CD4-positive, alpha-beta memory T cell (primary cell): ENCODE data around the gene KCNA10. TPM values are rescaled to one million over a fixed set of nuclear protein-coding genes. Genes with fewer than 3 reads are reported as not detected.

ENCODE experiments used
- CTCF ChIA-PET: fragments of 350-600 bp; sonication (Branson Sonifier 250); formaldehyde crosslinking; loops from one replicate; lab custom pipeline; 2021; ENCODE audit warnings: inconsistent platforms; ENCODE audit not compliant: partially characterized antibody; lab: Charles Lee
- POLR2A ChIA-PET: fragments of 350-600 bp; sonication (Branson Sonifier 250); formaldehyde crosslinking; loops from one replicate; lab custom pipeline; 2021; ENCODE audit not compliant: partially characterized antibody; lab: Charles Lee
- DNase-seq, 5 donors: peaks; one replicate each; pipeline versions ENCODE4 v3.0.0 to v3.0.0-alpha.2; 2020 to 2022; ENCODE audit warnings: mixed read lengths in 1 of 5
- H3K27ac ChIP-seq: one replicate; pipeline ENCODE4 v1.7.0; 2013; ENCODE audit warnings: low read depth, low read length
- H3K27me3 ChIP-seq: 2 replicates; pipeline ENCODE4 v1.7.0; 2013; ENCODE audit warnings: mild to moderate bottlenecking, low read length, moderate library complexity; ENCODE audit not compliant: insufficient read depth
- H3K36me3 ChIP-seq: 2 replicates; pipeline ENCODE4 v1.7.0; 2013; ENCODE audit warnings: mild to moderate bottlenecking, low read length, moderate library complexity; ENCODE audit not compliant: insufficient read depth
- H3K4me1 ChIP-seq: 2 replicates; pipeline ENCODE4 v1.7.0; 2013; ENCODE audit warnings: mild to moderate bottlenecking, low read length, moderate library complexity; ENCODE audit not compliant: insufficient read depth
- H3K4me3 ChIP-seq, 2 donors: one replicate each; pipeline ENCODE4 v1.7.0; 2013; ENCODE audit warnings: low read length in 2 of 2, mild to moderate bottlenecking in 1 of 2
- H3K9me3 ChIP-seq, 2 donors: one replicate each; pipeline ENCODE4 v1.7.0; 2013; ENCODE audit warnings: low read length in 2 of 2, control low read depth in 1 of 2; ENCODE audit not compliant: control insufficient read depth in 1 of 2
- H3K27ac Mint-ChIP-seq, 7 donors: one replicate each; pipeline ENCODE4 v1.8.0; 2020 to 2021; ENCODE audit warnings: mixed read lengths in 7 of 7, mild to moderate bottlenecking in 6 of 7, inconsistent platforms in 3 of 7, moderate library complexity in 3 of 7
- H3K27me3 Mint-ChIP-seq, 2 donors: one replicate each; pipeline ENCODE4 v1.8.0; 2020 to 2021; ENCODE audit warnings: mixed read lengths in 2 of 2
- H3K36me3 Mint-ChIP-seq, 2 donors: one replicate each; pipeline ENCODE4 v1.8.0; 2020 to 2021; ENCODE audit warnings: mixed read lengths in 2 of 2, inconsistent platforms in 1 of 2, mild to moderate bottlenecking in 1 of 2
- H3K4me1 Mint-ChIP-seq, 4 donors: one replicate each; pipeline ENCODE4 v1.8.0; 2020 to 2021; ENCODE audit warnings: mixed read lengths in 4 of 4, mild to moderate bottlenecking in 1 of 4
- H3K4me3 Mint-ChIP-seq, 8 donors: one replicate each; pipeline ENCODE4 v1.8.0; 2020 to 2021; ENCODE audit warnings: mixed read lengths in 8 of 8, mild to moderate bottlenecking in 7 of 8, moderate library complexity in 6 of 8, inconsistent platforms in 3 of 8
- H3K9me3 Mint-ChIP-seq, 8 donors: one replicate each; pipeline ENCODE4 v1.8.0; 2020 to 2021; ENCODE audit warnings: mixed read lengths in 8 of 8, mild to moderate bottlenecking in 5 of 8, inconsistent platforms in 3 of 8, moderate library complexity in 1 of 8
- intact Hi-C: fragments of 100-400 bp; cut with micrococcal nuclease; formaldehyde crosslinking; loops from one replicate; pipeline ENCODE4 v1.15.1; 2023
- polyA plus RNA-seq, 2 donors: library from polyadenylated mRNA; unstranded; fragments of 300-500 nt; fragmentation: Illumina TruSeq; gene quantifications; one replicate each; pipeline ENCODE4 v1.2.3, GENCODE V29; 2021
- total RNA-seq, 2 experiments: library from RNA; stranded (reverse); gene quantifications; one replicate each; pipeline ENCODE4 v1.2.3, GENCODE V29; 2021

The KCNA10 gene
- total and polyA plus RNA-seq, 4 experiments from 2014 or later = not detected

DNA sequence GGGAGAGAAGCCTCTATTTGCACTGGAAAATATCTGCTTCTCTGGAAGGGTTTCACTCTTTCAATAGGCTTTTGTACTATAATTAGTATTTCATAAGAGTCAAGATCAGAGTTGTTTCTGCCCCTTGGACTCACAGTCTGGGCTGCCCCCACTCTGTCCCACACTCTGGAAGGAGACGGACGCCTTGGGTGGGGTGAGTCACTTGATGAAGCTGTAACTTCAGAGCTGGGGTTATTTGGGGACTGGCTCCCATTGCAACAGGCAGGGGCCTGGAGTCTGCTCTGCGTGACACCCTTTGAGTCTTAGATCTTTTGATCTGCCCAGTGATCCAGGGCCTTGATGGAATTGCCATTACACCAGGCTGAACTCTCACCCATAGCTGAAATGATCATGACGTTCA is 4.0 kb upstream of the KCNA10 start:
- Mint-ChIP-seq H3K9me3 (no peaks in the 10 kb centered on the region), H3K27ac (no peak overlapping the region), H3K27me3 (peaks cover 21 to 24% of the 10 kb centered on the region in 2 donors), H3K36me3 (no peaks in the 10 kb centered on the region), H3K4me3 (no peak overlapping the region), H3K4me1 (peaks cover 0 to 6% (median 2%) of the 10 kb centered on the region in 4 donors)
- Histone ChIP-seq H3K27me3 (peaks cover 5% of the 10 kb centered on the region), H3K9me3 (no peaks in the 10 kb centered on the region), H3K27ac (no peak overlapping the region), H3K4me3 (no peak overlapping the region), H3K36me3 (no peaks in the 10 kb centered on the region), H3K4me1 (no peaks in the 10 kb centered on the region)
- intact Hi-C loops = no loop called here
- ChIA-PET CTCF (interaction anchor here (0.8 to 2.3 kb wide), 4 partner anchors 27 to 306 kb away, joined by 3 to 14 read pairs (median 4); no protein-coding TSS in a partner anchor), POLR2A (no interaction called here)
- DNase-seq = no peak

DNA sequence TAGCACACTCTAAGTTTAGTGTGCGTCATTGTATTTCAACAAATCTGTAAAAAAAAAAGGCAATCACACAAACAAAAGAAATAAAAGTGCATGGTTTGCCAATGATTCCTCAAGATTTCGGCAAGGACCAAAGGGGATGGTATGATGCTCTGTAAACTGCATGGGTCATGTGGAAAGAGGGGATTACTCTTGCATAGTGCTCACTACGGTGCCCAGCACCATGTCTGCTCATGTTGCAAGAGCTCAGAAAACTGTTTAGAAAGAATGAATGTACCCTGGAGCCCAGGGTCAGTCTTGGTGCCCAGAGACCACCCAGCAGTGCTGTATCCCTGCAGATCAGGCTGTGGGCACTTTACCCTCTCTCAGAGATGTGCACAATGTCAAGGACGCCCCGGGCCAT is 3.6 kb upstream of the KCNA10 start:
- peaks cover 23 to 24% of the 10 kb centered on the region in 2 donors for H3K27me3 Mint-ChIP-seq

DNA sequence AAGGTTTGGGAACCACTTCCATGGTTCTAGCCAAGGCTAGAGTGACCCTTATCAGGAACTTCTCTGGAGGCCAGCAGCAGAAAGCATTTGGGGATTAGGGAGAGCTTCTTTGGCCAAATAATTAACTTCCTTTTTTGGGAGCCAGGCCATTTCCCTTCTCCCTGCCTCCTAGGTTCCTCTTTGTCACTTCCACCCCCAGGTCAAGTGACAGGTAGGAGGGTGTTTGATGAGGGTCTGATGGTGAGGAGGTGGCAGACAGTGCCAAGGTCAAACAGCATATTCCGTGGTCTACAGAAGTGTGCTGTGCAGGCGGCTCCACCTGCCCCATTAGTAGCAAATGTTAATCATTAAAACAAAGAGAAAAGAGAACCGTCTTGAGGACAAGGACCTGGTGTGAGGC is 1.9 kb upstream of the KCNA10 start:
- POLR2A ChIA-PET = no interaction called here
- Histone ChIP-seq H3K36me3 (no peaks in the 10 kb centered on the region), H3K4me3 (no peak overlapping the region), H3K4me1 (no peaks in the 10 kb centered on the region), H3K9me3 (no peaks in the 10 kb centered on the region), H3K27me3 (peaks cover 5% of the 10 kb centered on the region), H3K27ac (no peak overlapping the region)
- peaks cover 25 to 28% of the 10 kb centered on the region in 2 donors for H3K27me3 Mint-ChIP-seq
- DNase-seq = no peak
- CTCF ChIA-PET = interaction anchor here (1.3 to 1.9 kb wide), 4 partner anchors 19 to 472 kb away, joined by 3 to 6 read pairs (median 4); no protein-coding TSS in a partner anchor
- H3K4me1 Mint-ChIP-seq = peaks cover 0 to 6% (median 2%) of the 10 kb centered on the region in 4 donors
- H3K27ac Mint-ChIP-seq = no peak overlapping the region
- intact Hi-C loops = no loop called here
- no peaks in the 10 kb centered on the region for H3K9me3 Mint-ChIP-seq
- H3K4me3 Mint-ChIP-seq = no peak overlapping the region
- H3K36me3 Mint-ChIP-seq = no peaks in the 10 kb centered on the region

More for the DNA sequence above, 3.6 kb upstream of the KCNA10 start:
- peaks cover 5% of the 10 kb centered on the region for H3K27me3 ChIP-seq
- ChIA-PET POLR2A (no interaction called here), CTCF (interaction anchor here (0.8 to 2.3 kb wide), 2 partner anchors 26 to 95 kb away, joined by 3 to 14 read pairs; no protein-coding TSS in a partner anchor)
- H3K9me3 Mint-ChIP-seq = no peaks in the 10 kb centered on the region
- no peaks in the 10 kb centered on the region for H3K4me1 ChIP-seq
- peaks cover 0 to 6% (median 2%) of the 10 kb centered on the region in 4 donors for H3K4me1 Mint-ChIP-seq
- no peak overlapping the region for H3K4me3 Mint-ChIP-seq
- no peak overlapping the region for H3K27ac ChIP-seq
- intact Hi-C loops = no loop called here
- H3K36me3 ChIP-seq = no peaks in the 10 kb centered on the region
- no peaks in the 10 kb centered on the region for H3K9me3 ChIP-seq
- no peak for DNase-seq
- no peaks in the 10 kb centered on the region for H3K36me3 Mint-ChIP-seq
- no peak overlapping the region for H3K4me3 ChIP-seq
- no peak overlapping the region for H3K27ac Mint-ChIP-seq

DNA sequence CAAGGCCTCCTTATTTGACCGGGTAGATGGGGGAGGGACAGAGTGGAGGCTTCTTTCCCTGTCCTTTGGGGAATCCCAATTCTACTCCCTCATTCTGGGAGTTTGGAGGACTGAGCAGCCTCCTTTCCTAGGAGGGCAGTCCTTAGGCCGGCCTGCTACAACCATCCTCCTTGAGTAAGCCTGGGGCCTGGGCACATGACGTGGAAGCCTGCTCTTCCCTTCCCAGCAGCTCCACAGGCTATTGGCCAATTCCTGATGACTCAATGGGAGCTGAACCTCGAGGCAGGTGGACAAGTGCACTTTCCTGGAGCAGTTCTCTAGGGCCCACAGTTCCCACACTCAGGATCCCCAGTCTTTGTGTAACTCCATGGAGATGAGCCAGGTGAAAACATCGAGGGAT is 3.1 kb downstream of the KCNA10 start:
- Mint-ChIP-seq H3K27ac (no peak overlapping the region), H3K4me1 (no peaks in the 10 kb centered on the region), H3K4me3 (no peak overlapping the region), H3K36me3 (no peaks in the 10 kb centered on the region), H3K27me3 (peaks cover 8 to 17% of the 10 kb centered on the region in 2 donors), H3K9me3 (no peaks in the 10 kb centered on the region)
- no peaks in the 10 kb centered on the region for H3K36me3 ChIP-seq
- intact Hi-C loops = no loop called here
- H3K4me1 ChIP-seq = no peaks in the 10 kb centered on the region
- no peak overlapping the region for H3K27ac ChIP-seq
- no peak for DNase-seq
- no peaks in the 10 kb centered on the region for H3K27me3 ChIP-seq
- ChIA-PET CTCF (interaction anchor here (1.6 kb wide), 1 partner anchor 11 kb away, joined by 4 read pairs; no protein-coding TSS in a partner anchor), POLR2A (no interaction called here)
- no peaks in the 10 kb centered on the region for H3K9me3 ChIP-seq
- no peak overlapping the region for H3K4me3 ChIP-seq

DNA sequence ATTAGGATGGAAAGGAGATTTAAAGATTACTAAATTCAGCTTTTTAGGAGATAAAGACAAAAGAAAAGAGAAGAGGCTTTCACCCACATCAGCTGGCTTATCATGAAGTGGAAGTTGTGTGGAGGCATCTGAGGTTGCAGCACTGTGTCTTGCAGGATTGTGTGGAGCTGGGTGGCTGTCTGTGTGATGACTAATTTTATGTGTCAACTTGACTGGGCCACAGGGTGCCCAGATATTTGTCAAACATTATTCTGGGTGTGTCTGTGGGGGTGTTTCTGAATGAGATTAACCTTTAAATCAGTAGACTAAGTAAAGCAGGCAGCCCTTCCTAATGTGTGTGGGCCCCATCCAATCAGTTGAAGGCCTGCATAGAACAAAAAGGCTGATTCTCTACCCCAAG is 3.9 kb downstream of the KCNA10 start:
- H3K4me3 ChIP-seq = no peak overlapping the region
- Mint-ChIP-seq H3K27ac (no peak overlapping the region), H3K36me3 (no peaks in the 10 kb centered on the region), H3K27me3 (peaks cover 8 to 14% of the 10 kb centered on the region in 2 donors), H3K9me3 (no peaks in the 10 kb centered on the region), H3K4me3 (no peak overlapping the region), H3K4me1 (no peaks in the 10 kb centered on the region)
- intact Hi-C loops = no loop called here
- H3K27ac ChIP-seq = no peak overlapping the region
- no peaks in the 10 kb centered on the region for H3K9me3 ChIP-seq
- ChIA-PET CTCF (interaction anchor here (1.6 kb wide), 1 partner anchor 12 kb away, joined by 4 read pairs; no protein-coding TSS in a partner anchor), POLR2A (no interaction called here)
- no peaks in the 10 kb centered on the region for H3K4me1 ChIP-seq
- H3K27me3 ChIP-seq = no peaks in the 10 kb centered on the region
- no peaks in the 10 kb centered on the region for H3K36me3 ChIP-seq
- no peak for DNase-seq

DNA sequence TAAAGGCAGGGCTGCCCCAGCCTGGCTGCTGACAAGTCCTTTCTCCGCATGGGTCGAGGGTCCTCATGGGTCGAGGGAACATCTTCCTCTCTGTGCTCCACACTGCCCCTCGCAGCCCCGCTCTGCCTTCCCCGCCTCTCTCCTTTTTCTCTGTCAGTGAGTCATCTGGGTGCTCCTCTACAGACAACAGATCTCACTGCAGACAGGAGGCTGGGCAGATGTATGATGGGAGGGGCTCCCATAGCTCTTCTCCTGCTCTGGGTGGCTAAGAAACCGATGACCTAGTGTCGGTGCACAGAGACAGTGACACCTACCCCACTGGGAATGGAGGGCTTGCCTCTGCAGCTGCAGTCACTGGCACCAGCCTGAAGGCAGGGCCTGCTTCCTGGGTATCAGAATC is 5.5 kb downstream of the KCNA10 start:
- Histone ChIP-seq H3K27ac (no peak overlapping the region), H3K9me3 (no peaks in the 10 kb centered on the region), H3K36me3 (no peaks in the 10 kb centered on the region), H3K4me1 (no peaks in the 10 kb centered on the region), H3K4me3 (no peak overlapping the region), H3K27me3 (no peaks in the 10 kb centered on the region)
- Mint-ChIP-seq H3K36me3 (no peaks in the 10 kb centered on the region), H3K27ac (no peak overlapping the region), H3K9me3 (no peaks in the 10 kb centered on the region), H3K27me3 (peaks cover 5% of the 10 kb centered on the region in 2 donors), H3K4me3 (no peak overlapping the region), H3K4me1 (no peaks in the 10 kb centered on the region)
- CTCF ChIA-PET = interaction anchor here (1.1 to 2.6 kb wide), 2 partner anchors 17 to 20 kb away, joined by 4 to 9 read pairs; no protein-coding TSS in a partner anchor
- POLR2A ChIA-PET = no interaction called here
- no peak for DNase-seq
- intact Hi-C loops = no loop called here

DNA sequence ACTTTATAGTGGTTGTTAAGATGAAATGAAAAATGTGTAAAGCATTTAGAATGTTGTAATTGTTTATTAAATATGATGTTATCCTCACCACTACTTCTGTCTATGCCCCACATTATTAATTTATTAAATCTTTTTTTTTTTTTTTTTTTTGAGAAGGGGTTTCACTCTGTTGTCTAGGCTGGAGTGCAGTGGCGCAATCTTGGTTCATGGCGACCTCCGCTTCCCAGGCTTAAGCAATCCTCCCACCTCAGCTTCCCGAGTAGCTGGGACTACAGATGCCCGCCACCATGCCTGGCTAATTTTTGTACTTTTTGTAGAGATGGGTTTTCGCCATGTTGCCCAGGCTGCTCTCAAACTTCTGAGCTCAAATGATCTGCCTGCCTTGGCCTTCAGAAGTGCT is 7.5 kb downstream of the KCNA10 start:
- ChIA-PET CTCF (interaction anchor here (0.7 to 2.6 kb wide), 3 partner anchors 15 to 306 kb away, joined by 3 to 9 read pairs (median 3); no protein-coding TSS in a partner anchor), POLR2A (no interaction called here)
- H3K4me3 ChIP-seq = no peak overlapping the region
- Mint-ChIP-seq H3K27me3 (peaks cover 0 to 7% of the 10 kb centered on the region in 2 donors), H3K4me3 (no peak overlapping the region), H3K9me3 (no peaks in the 10 kb centered on the region), H3K27ac (no peak overlapping the region), H3K4me1 (no peaks in the 10 kb centered on the region), H3K36me3 (no peaks in the 10 kb centered on the region)
- no peaks in the 10 kb centered on the region for H3K4me1 ChIP-seq
- H3K27ac ChIP-seq = no peak overlapping the region
- H3K36me3 ChIP-seq = no peaks in the 10 kb centered on the region
- no peaks in the 10 kb centered on the region for H3K27me3 ChIP-seq
- H3K9me3 ChIP-seq = no peaks in the 10 kb centered on the region
- DNase-seq = no peak
- intact Hi-C loops = no loop called here
